ENCODE results near the gene DLGAP1.

Gene DLGAP1

DNA sequence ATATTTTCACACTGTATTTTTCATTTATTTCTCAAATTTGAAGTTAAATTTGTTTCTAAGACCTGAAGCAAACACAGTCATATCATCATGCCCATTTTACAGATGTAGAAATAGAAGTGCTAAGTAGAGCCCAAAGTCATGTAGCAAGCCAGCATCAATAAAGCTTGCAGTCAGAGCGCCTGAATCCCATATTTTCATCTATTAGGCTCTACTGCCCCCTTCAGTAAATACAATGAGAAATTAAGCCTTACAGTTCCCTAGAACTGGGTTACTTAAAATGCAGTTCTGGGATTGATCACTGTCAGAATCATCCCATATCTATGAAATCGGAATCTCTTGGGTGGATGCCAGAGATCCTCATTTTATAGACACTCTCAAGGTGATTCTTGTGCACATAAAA is 585.3 kb downstream of the DLGAP1 start:
- no peak for DNase-seq (ENCODE audit: low read depth)
- H3K4me3 ChIP-seq (ENCODE audit: low read depth, low read length), result no peak overlapping the region

DNA sequence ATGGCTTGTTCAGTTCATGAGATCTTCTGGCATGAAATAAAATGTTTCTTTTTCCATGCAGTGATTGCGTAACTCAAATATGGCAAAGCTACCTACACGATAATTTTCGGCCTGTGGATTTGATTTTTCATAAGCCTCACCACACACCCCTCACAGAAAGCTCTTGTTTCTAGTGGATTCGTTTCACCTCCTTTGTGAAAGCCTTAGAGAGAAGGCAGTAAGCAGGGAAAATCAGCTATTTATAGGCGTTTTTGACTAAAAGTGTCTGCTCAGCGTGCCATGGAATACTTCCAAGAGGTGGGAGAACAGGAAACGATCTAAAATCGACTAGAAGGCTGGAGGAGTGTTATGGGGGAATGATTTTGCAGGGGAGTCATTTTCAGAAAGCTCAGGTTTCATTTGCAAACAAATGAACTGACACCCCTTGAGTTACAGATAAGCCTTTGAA is 587.2 kb downstream of the DLGAP1 start:
- no peak for DNase-seq (ENCODE audit: low read depth)
- no peak overlapping the region for H3K4me3 ChIP-seq (ENCODE audit: low read depth, low read length)

DNA sequence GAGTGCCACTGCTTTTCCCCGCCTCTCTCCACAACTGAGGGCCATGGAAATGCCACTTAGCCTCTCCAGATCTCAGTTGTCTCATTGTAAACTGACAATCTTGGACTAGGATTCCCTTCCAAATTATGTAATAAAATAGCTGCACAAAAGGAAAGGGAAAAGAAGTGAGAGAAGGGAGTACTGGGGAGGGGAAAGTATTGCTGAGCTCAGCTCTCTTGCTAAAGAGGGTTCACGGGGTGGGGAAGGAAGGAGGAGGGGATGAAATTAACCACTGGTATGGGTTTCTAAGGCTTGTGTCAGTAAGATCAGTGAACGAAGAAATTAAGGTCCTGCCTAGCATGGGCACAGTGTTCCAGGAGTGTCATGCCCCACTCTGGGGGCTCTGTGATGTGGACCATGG is 587.9 kb downstream of the DLGAP1 start:
- H3K4me3 ChIP-seq (ENCODE audit: low read depth, low read length), result no peak overlapping the region
- no peak for DNase-seq (ENCODE audit: low read depth)

DNA sequence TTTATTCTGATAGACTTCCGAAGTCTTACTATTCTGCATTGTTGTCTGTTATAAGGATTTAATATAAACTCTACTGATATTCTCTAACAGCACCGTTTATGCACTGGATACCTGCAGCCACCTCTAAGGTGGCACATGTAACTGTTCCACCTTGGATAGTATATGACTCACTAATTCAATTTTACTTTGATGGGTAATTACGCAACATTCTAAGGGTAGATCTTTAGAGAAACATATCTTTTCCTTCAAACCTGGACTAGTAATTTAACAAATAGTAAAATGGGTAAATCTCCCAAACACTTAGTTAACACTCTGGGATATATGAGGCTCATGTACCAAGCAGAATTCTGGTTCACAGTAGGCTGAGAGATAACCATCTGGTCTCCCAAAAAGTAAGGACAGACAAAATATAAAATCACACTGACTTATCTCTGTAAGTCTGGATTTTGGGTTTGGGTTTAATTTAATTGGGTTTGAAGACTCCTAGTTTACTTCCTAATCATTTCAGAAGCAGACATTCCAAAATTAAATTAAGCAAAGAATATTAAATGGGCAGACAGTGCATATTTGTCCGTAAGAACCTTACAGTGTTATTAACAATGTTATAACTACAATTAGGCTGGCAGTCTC is 590.3 kb downstream of the DLGAP1 start:
- no peak overlapping the region for H3K4me3 ChIP-seq (ENCODE audit: low read depth, low read length)
- no peak for DNase-seq (ENCODE audit: low read depth)

DNA sequence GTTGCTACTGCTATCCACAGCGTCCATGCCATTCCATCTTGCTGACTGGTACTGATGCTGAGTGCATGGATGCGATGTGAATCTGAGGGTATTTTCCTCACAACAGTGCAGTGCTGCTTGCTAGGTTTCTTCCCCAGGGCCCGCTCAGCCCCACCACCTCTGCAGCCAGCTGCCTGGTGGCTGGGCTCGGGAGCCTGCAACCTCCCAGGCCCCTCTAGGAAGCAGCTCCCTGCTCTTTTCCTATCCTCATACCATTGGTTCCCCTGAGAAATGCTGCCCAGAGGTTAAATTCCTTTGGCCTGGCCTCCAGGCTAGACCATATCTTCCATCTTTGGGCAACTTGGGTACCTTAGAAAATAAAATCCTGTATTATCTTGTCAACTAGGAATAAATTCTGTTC is 591.5 kb downstream of the DLGAP1 start:
- H3K4me3 ChIP-seq (ENCODE audit: low read depth, low read length), result no peak overlapping the region
- DNase-seq (ENCODE audit: low read depth), result no peak

DNA sequence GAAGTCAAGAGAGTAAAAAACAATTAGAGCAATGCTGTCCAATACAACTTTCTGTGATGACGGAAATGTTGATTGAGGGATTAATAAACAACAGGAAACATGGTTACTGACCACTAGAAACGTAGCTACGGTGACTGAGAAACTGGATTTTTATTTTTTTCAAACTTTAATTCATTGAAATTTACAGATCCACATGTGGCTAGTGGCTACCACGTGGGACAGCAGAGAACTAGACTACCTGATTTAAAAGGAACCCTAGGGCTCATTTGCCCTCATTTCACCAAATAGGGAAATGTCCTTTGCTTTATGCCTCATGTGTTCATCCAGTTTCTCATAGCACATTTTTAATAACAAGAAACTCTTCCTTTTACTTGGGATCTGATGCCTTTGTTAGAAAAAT is 592.1 kb downstream of the DLGAP1 start:
- no peak overlapping the region for H3K4me3 ChIP-seq (ENCODE audit: low read depth, low read length)
- DNase-seq (ENCODE audit: low read depth), result no peak

DNA sequence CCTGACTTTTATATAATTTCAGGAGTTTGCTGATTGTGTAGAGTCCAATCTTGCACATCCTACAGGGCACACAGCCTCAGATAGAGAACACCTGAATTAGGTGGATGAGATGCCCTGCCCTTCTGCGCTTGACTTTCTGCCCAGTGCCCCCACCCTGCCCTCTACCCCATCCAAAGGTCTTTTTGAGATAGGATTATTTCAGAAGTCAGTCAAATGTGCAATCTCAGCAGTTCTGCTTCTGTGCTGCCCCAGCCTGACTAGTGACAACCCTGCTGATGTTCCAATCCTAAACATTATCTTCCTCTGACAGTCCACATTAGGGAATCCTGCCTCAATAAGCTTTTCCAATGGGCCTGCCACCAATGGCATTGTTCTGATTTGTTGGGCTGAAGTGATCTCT is 593.6 kb downstream of the DLGAP1 start:
- no peak overlapping the region for H3K4me3 ChIP-seq (ENCODE audit: low read depth, low read length)
- no peak for DNase-seq (ENCODE audit: low read depth)

DNA sequence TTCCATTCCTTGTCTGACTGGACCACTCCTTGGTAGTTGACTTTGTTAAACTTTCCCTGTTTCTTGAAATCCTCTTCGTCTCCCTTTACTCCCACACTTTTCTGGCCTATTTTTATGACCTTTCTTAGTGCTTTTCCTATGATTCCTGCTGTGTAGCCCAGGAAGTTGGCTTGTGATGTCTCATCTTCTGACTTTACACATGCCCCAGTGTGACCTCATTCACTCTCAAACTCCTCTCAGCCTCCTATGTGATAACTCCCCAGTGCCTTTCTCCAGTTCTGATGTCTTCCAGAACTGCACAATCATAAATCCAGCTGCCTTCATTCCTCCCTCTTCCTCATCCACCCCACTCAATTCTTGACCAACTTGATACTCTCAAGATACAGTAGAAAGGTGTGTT is 597.6 kb downstream of the DLGAP1 start:
- no peak for DNase-seq (ENCODE audit: low read depth)
- no peak overlapping the region for H3K4me3 ChIP-seq (ENCODE audit: low read depth, low read length)

DNA sequence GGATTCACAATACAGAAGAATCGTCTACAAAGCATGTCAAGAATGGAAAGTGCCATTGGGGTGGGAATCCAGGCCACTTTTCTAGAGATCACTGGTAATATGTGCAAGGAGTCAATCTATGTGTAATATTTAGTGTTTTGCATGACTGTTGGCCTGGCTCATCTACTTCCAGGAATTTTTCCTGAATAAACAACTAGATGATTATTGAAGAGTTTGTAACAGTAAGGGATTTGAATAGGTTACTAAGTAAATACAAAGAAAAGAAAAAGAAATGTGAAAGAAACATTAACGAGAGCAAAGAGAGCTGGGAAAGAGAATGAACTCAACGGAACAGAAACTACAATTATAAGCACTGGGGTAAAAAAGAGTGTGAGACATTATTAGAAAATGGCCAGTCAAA is 599.1 kb downstream of the DLGAP1 start:
- DNase-seq (ENCODE audit: low read depth), result no peak
- no peak overlapping the region for H3K4me3 ChIP-seq (ENCODE audit: low read depth, low read length)

DNA sequence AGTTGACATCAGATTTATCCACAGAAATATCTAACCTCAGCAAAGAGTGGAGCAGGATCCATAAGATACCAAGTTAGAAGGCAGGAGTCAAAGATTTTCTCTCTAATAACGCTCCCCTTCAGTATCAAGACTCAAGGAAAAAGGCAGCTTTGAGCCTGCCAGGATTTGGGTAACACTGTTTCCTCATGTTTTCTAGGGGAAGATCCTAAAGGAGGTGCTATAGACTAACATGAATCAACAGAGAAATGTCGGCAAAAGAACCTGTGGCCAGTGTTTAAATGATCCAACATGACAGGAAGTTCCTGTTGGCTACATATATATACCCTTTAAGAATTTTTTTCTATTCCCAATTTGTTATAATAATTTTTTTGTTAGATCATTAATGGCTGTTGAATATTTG is 602.8 kb downstream of the DLGAP1 start:
- DNase-seq (ENCODE audit: low read depth), result no peak
- H3K4me3 ChIP-seq (ENCODE audit: low read depth, low read length), result no peak overlapping the region

DNA sequence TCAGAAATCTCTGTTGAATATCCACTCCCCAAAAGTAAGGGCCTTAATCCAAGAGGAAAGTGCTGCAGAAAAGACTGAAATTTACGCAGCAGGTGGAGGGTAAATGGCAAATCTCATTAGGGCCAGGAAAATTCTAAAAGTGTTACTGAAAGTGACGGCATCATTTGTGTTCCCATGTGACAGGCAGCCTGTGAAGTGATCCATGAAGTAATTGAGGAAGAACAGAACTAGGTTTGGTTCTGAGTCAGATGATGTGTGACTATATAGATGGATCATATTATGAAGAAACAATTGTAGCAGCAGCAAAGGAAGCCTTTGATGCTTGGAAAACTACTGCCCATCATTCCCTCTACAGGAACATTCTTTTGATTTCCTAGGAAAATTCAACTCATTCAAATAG is 603.9 kb downstream of the DLGAP1 start:
- no peak overlapping the region for H3K4me3 ChIP-seq (ENCODE audit: low read depth, low read length)
- DNase-seq (ENCODE audit: low read depth), result no peak

DNA sequence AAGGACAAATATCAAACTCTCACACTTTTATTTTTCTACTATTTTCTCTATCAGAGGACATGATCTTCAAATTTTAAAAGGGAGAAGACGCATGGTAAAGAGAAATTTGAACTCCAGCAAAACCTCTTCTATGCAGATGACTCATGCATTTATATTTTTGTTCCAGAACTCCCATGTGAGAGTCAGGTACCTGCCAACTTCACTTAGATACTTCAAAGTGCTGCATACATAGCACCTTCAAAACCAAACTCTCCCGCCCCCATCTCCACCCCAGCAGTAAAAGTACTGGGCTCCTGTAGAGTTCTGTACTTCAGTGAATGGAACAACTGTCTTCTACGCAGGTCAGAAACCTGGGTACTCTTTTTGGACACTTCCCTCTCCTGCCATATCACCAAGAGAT is 606.8 kb downstream of the DLGAP1 start:
- DNase-seq (ENCODE audit: low read depth), result no peak
- H3K4me3 ChIP-seq (ENCODE audit: low read depth, low read length), result no peak overlapping the region

DNA sequence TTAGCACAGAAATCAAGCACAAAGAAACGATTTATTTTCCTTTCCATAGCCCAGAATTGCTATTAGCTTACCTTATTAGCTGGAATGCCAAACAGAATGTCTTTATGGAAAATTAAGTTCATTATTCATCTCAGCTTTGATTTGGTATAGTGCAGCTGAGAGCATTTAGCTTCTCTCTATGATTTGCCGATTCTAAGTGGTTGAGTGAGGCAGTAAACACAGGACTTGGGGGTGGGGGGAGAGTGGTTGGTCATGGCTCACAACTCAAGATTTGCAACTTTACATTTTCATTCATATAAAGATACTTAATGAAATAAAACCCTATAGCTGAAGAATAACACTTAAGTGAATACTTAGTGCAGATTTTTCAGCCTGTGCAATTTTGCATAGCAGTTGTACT is 609.9 kb downstream of the DLGAP1 start:
- DNase-seq (ENCODE audit: low read depth), result no peak

DNA sequence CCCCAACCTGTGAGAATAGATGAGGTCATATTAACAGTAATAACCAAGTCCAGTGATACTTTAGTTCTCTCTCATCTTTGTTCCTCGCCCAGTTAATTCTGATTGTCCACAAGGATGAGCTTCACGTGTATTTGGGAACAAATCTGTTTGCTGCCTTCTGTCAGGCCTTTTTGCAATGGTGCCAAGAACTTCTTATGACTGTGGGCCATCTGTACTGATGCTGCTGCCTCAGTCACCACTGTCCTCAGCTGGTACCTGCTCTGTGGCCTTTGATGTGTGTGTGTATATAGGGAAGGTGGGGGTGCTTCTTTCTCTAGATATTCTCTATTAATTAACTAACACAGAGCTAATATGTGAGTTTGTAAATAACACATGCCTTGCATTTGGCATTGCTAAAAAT is 612.3 kb downstream of the DLGAP1 start:
- DNase-seq (ENCODE audit: low read depth), result no peak

More for the DNA sequence above, 609.9 kb downstream of the DLGAP1 start:
- H3K4me3 ChIP-seq (ENCODE audit: low read depth, low read length), result no peak overlapping the region

DNA sequence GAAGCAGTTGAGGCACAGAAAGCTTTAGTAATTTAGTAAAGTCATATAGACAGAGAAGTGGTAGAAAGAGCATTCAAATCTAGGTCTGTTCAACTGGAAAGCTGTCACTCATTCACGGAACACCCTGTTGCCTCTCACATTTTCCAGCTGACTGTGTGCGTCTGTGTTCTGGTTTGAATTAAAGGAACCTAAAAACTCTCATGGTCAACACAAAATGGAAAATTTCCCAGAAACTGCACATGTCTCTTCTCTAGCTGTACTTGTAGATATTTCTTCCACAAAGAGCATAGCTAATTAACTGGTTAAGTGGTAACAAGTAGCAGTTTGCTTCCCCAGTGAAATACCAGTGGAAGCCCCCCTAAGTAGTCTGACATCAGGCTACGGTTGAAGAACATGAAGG is 614.3 kb downstream of the DLGAP1 start:
- no peak overlapping the region for H3K4me3 ChIP-seq (ENCODE audit: low read depth, low read length)
- DNase-seq (ENCODE audit: low read depth), result no peak

More for the DNA sequence above, 612.3 kb downstream of the DLGAP1 start:
- H3K4me3 ChIP-seq (ENCODE audit: low read depth, low read length), result no peak overlapping the region

DNA sequence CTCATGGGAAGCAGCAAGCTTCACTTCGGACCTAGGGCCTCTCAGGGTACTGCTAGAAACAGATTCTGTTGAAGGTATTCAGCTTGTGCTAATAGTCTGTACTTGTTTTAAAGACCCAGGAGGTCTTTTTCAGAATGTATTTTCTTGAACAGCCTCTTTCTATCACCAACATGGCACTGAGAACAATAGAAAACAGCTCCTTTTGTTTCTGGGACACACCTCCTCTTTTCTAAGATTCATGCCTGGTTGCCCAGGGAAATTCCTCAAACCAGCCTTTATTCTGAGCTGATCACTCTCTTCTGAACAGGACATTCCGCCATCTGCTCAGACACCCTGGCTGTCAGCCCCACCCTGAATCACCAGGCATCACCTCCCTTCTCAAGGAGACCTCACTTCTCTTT is 615.5 kb downstream of the DLGAP1 start:
- H3K4me3 ChIP-seq (ENCODE audit: low read depth, low read length), result no peak overlapping the region
- no peak for DNase-seq (ENCODE audit: low read depth)

DNA sequence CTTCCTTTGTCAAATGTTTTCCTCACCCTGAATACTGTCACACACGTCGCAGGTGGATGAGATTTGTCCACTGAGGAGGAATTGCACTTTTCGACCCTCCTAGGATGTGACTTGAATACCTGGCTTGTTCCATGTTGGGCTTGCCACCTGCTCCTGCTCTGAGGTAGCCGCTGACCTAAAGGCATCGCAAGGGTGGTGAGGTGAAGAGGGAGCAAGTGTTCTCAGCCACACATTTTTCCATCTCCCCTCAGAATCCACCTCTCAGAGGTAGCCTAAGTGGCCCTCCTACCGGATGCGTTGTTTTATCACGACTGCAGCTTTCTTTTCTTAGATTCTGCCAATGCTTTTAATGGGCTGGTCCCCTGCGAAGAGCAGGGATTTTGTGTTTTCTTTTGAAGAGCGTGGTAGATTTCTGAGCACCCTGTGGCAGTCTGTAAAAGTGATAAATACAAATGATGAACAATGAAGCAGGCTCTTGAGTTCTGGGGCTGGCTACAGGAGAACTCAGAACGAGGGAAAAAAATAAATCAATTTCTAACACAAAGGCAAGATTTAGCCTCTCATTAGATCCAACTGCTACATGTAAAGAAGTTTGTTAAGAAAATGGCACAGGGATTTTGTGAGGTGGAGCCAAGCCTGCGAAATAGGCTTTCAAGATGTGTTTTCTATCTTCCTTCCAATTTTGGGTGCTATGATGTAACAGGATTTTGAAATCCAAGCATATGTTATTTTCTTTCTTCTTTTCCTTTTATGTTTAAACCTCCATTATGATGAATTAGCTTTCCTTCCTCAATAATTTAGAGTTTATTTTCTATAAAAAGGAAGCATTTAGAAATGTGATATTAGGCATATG is 618.4 kb downstream of the DLGAP1 start:
- H3K4me3 ChIP-seq (ENCODE audit: low read depth, low read length), result no peak overlapping the region
- DNase-seq (ENCODE audit: low read depth), result no peak

DNA sequence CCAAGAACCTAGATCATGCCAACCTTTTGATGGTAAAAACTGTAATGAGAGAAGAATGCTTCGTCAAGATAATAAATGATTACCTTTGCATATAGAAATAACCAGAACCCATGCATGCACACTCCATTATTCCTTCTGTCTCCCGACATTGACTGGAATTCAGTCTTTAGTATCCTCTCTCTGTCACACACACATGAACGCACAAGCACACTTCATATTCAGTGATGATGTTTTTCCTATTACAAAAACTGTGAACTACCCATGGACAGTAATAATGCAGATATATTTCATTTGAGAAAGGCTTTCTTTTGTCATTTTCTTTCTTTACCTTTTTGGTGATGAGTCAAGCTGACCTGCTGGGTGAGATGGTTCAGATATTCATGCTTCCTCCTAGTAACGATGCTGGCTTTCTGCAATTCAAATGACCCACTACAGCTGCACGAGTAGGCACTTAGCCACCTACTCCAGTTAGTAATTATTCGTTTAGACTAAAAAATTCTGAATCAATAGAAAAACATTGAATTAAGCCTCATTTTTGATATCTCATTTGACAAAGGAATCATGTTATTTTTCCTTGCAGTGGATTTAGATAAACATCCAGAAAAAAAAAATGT is 623.0 kb downstream of the DLGAP1 start:
- no peak overlapping the region for H3K4me3 ChIP-seq (ENCODE audit: low read depth, low read length)
- DNase-seq (ENCODE audit: low read depth), result no peak

DNA sequence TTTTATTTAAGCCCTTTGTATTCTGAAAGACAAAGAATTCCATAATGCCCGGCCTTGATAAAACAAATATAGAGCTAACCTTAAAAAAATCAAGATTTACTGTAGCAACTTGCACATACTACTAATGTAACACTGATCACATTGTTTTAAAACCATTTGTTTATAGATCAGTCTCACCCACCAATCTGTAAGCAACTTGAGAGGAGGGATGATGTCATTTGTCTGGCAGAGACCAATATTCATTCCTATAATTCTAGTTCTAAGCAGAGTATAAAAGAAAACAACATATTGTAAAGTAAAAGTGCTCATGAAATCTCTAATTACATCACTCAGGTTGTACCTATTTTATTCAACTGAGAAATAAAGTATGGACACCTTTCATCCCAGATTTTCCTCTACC is 624.5 kb downstream of the DLGAP1 start:
- no peak overlapping the region for H3K4me3 ChIP-seq (ENCODE audit: low read depth, low read length)
- no peak for DNase-seq (ENCODE audit: low read depth)

DNA sequence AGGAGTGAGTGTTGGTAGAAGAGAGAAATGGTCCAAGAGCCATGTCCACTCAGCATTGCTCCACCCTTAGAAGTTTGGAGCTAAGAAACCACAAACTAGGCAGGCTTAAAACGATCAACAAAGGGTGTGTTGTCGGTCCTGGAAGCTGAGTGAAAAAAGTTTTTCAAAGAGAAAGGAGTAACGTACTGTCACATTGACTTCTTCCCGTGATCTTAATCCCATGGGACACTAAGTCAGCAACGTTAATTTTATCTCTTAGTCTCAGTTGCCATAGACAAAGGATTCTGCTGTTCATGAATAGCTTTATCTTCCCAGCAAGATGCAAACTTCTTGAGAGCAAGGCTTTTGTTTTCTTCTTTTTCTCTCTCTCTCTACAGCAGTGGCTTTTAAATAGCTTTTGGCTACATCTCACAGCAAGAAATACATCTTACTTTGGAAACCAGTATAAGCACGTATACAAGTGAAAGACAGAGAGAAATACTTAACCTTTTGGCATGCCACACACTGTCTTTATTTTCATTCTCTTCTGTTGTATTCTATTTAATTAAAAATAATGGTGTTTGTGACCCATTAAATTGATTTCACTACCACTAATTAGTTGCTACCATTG is 627.8 kb downstream of the DLGAP1 start:
- no peak overlapping the region for H3K4me3 ChIP-seq (ENCODE audit: low read depth, low read length)
- no peak for DNase-seq (ENCODE audit: low read depth)
